Measurements from ENCODE around the gene CALML6. TPM values are rescaled to one million over a fixed set of nuclear protein-coding genes. Genes with fewer than 3 reads are reported as not detected.

CALML6 gene
- total and polyA plus RNA-seq, 2 of the 8 experiments (the other 6 are each of a cell fraction or from before 2014, with no cell fraction given): 0.54 to 1.3 TPM

DNA sequence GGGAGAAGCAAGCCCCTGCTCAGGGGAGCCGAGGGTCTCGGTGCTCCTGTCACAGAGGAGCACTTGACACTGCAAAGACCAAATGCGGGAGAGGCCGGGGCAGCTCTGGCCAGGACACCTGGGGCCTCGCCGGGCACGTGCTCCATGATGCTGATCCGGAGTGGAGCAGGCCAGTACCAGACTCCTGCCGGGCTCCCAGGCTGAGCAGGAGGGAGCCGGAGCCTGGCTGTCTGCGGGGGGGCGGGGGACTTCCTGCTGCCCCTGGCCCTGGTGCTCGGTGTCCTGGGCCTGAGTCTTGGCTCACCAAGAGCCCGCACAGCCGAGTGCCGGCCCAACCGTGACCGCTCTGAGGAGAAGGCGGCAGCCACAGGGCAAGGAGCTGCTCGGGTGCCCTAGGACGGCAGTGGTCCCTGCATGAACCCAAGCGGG is 42.5 kb downstream of the CALML6 start:
- H3K9ac ChIP-seq (replicated peaks in 1 of 4; ENCODE audit: extremely low read depth in 1 of 4, low read depth in 3 of 4, low read length in 3 of 4): no peak overlapping the region
- peaks cover 0 to 1% of the 10 kb centered on the region in 2 experiments for H4K20me1 ChIP-seq (replicated peaks in 1 of 2; ENCODE audit: control insufficient read depth in 1 of 2, insufficient read depth in 2 of 2, low read length in 2 of 2)
- H2BK120ac ChIP-seq (replicated peaks; ENCODE audit: low read depth, low read length): no peak overlapping the region
- no peak for DNase-seq (ENCODE audit: low read depth in 1 of 2, low spot score in 2 of 2)
- H4K5ac ChIP-seq (ENCODE audit: insufficient read length, low read depth, low read length): no peak overlapping the region
- no peaks in the 10 kb centered on the region for H3K36me3 ChIP-seq (ENCODE audit: control insufficient read depth in 2 of 4, insufficient read depth in 4 of 4, low read length in 3 of 4)
- 97% methylated on average over 21 of the region's 22 CpGs; no CpG with 5 or more reads in 1 of the 2 experiments for WGBS, 2 experiments (ENCODE audit: extremely low coverage in 1 of 2, insufficient coverage in 1 of 2, insufficient read length in 1 of 2, insufficient replicate concordance in 2 of 2, low coverage in 1 of 2, low lambda C conversion rate in 2 of 2, missing lambda C conversion rate in 1 of 2)
- H4K91ac ChIP-seq (replicated peaks; ENCODE audit: insufficient read length, low read length): no peak overlapping the region
- peak overlapping the region; percentile 20 for H4K8ac ChIP-seq (ENCODE audit: extremely low read depth, insufficient read depth, low read length)
- H2BK12ac ChIP-seq (ENCODE audit: low read depth, low read length): no peak overlapping the region
- H3K18ac ChIP-seq (ENCODE audit: extremely low read depth, low read length): no peak overlapping the region
- no peak overlapping the region for H3K4me2 ChIP-seq (ENCODE audit: insufficient read depth in 1 of 2, low read depth in 2 of 2, low read length in 2 of 2)
- no peak overlapping the region for H2AK5ac ChIP-seq (ENCODE audit: low read depth, low read length)
- no peaks in the 10 kb centered on the region; the same call in 1 of the 2 replicates for H3K23me2 ChIP-seq (ENCODE audit: low read depth, low read length)
- no peak overlapping the region for H3K14ac ChIP-seq (ENCODE audit: insufficient read length)
- H3K4me3 ChIP-seq (ENCODE audit: extremely low read depth in 1 of 4, insufficient read depth in 2 of 4, low read depth in 3 of 4, low read length in 4 of 4): no peak overlapping the region
- no peaks in the 10 kb centered on the region for H3K79me1 ChIP-seq (ENCODE audit: low read depth, low read length)
- POLR2A ChIA-PET (ENCODE audit: partially characterized antibody): no interaction called here
- H3K27me3 ChIP-seq (replicated peaks in 1 of 4; ENCODE audit: control insufficient read depth in 3 of 4, extremely low read depth in 1 of 4, insufficient read depth in 3 of 4, low read length in 3 of 4): no peaks in the 10 kb centered on the region; a peak in 1 of 7 replicates
- no peak for FAIRE-seq
- no peaks in the 10 kb centered on the region for H3K79me2 ChIP-seq (ENCODE audit: control insufficient read depth in 1 of 2, insufficient read depth in 2 of 2, low read length in 2 of 2)
- no peak overlapping the region for H2BK20ac ChIP-seq (ENCODE audit: low read length)
- no peak overlapping the region for H3K4ac ChIP-seq (replicated peaks; ENCODE audit: insufficient read length, low read depth, low read length)
- no peak overlapping the region for H2AFZ ChIP-seq (ENCODE audit: low read length)
- H3K9me3 ChIP-seq (ENCODE audit: insufficient read depth in 2 of 2, low read depth in 1 of 2, low read length in 1 of 2): peaks cover 0 to 5% of the 10 kb centered on the region in 2 experiments; a peak in 1 of 4 replicates
- no peak overlapping the region for H3K27ac ChIP-seq (ENCODE audit: low read depth, low read length)
- CTCF ChIA-PET (ENCODE audit: partially characterized antibody): interaction anchor here (0.9 to 15.6 kb wide), 4 partner anchors 13 to 86 kb away, joined by 3 to 249 read pairs (median 35); no protein-coding TSS in a partner anchor
- no peak overlapping the region for H3K56ac ChIP-seq (replicated peaks; ENCODE audit: insufficient read length, low read depth, low read length)
- no peak overlapping the region for H2BK15ac ChIP-seq (ENCODE audit: low read length)
- no peak overlapping the region for H2BK5ac ChIP-seq (ENCODE audit: low read depth, low read length)
- TF ChIP-seq KDM5A (IDR thresholded peaks at IDR 0.05; ENCODE audit: low read length) (no peak), GTF2F1 (IDR thresholded peaks at IDR 0.05; ENCODE audit: borderline replicate concordance, low read depth, low read length) (no peak), JUND (IDR thresholded peaks at IDR 0.05; ENCODE audit: low read length) (no peak), SRF (IDR thresholded peaks at IDR 0.05; ENCODE audit: low read depth, low read length) (no peak), BCL11A (IDR thresholded peaks at IDR 0.05; ENCODE audit: low read depth in 2 of 2, low read length in 2 of 2) (no peak)
- peaks cover 0 to 12% (median 10%) of the 10 kb centered on the region in 4 experiments; a peak in 6 of 7 replicates for H3K4me1 ChIP-seq (replicated peaks in 1 of 4; ENCODE audit: control insufficient read depth in 3 of 4, insufficient read depth in 4 of 4, low read length in 3 of 4)
- H3K23ac ChIP-seq (ENCODE audit: insufficient read length): no peak overlapping the region
